Muscle of arm (tissue), 14 donors: Measurements from ENCODE around the gene DPP9. TPM values are rescaled to one million over a fixed set of nuclear protein-coding genes. Genes with fewer than 3 reads are reported as not detected.
"Not testable (repeated sequence)": the region's sequence is repeated elsewhere in the genome, so short reads cannot be mapped to it uniquely, and the experiment has no call there.

Experiments
- DNase-seq: peaks from one replicate; pipeline ENCODE4 v3.0.0-alpha.2; 2013
- long read RNA-seq, 11 donors: transcript quantifications; one replicate each; lab custom pipeline, GENCODE V29; 2026
- polyA plus RNA-seq, 12 donors: library from polyadenylated mRNA; unstranded; fragments of 120-200 nt; gene quantifications; one replicate each; pipeline ENCODE4 v1.2.1, GENCODE V29; 2013; ENCODE audit not compliant: insufficient read length in 12 of 12

DPP9 gene
- 10 to 100 TPM in 11 of 12 donors, not detected in 1; 20.2 to 37.4 (median 25.4) TPM for polyA plus RNA-seq
- long read RNA-seq, donor 1, full-length matches to known transcripts, result 1 of 1 reads
- long read RNA-seq, donor 1, partial matches to known transcripts, result 0 of 1 reads
- long read RNA-seq, donor 1, other reads (novel, unspliced or antisense), result 0 of 1 reads
- long read RNA-seq, donor 2, result 0 reads
- long read RNA-seq, donor 3, result 0 reads
- long read RNA-seq, donor 4, result 0 reads
- long read RNA-seq, donor 5, result 0 reads
- long read RNA-seq, donor 6, full-length matches to known transcripts, result 5 of 5 reads
- long read RNA-seq, donor 6, partial matches to known transcripts, result 0 of 5 reads
- long read RNA-seq, donor 6, other reads (novel, unspliced or antisense), result 0 of 5 reads
- long read RNA-seq, donor 7, result 0 reads
- long read RNA-seq, donor 8, full-length matches to known transcripts, result 1 of 1 reads
- long read RNA-seq, donor 8, partial matches to known transcripts, result 0 of 1 reads
- long read RNA-seq, donor 8, other reads (novel, unspliced or antisense), result 0 of 1 reads
- long read RNA-seq, donor 9, result 0 reads
- long read RNA-seq, donor 10, full-length matches to known transcripts, result 4 of 4 reads
- long read RNA-seq, donor 10, partial matches to known transcripts, result 0 of 4 reads
- long read RNA-seq, donor 10, other reads (novel, unspliced or antisense), result 0 of 4 reads
- long read RNA-seq, donor 11, result 0 reads

- peak; percentile 99 for DNase-seq
These were observed at the start of gene DPP9 for GRCh38 chr19:4723595-4724514. Gene DPP9, minus strand, starts transcription at chr19:4723842. Its CDS starts 3,936 bp downstream, at chr19:4719906.

DNA sequence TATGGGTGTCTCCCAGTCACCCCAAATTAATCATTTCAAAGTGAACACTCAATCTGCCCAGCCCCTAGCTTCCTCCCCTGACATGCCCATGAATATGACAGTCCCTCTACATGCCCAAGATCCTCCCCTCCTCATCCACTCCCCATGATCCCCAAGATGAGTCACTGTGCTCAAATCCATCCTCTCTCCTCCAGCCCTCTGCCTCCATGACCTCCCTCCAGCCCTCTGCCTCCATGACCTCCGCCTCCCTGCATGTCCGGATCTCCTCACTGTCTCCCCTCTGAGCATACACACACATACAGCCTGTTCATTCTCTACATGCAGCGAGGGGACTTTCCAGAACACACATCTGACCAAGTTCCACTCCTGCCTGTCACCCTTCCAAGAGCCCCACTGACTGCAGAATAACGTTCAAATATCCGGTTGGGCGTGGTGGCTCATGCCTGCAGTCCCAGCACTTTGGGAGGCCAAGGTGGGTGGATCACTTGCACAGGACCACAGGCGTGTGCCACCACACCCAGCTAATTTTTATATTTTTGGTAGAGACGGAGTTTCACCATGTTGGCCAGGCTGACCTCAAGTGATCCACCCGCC lies 49.5 kb upstream of the DPP9 start:
- DNase-seq, result no peak

GRCh38 chr19:4772566-4772965 lies 48.9 kb upstream of the DPP9 start:
- no peak for DNase-seq

- peak; percentile 93 for DNase-seq
These were observed 45.5 kb upstream of the DPP9 start for GRCh38 chr19:4768934-4769777.

DNA sequence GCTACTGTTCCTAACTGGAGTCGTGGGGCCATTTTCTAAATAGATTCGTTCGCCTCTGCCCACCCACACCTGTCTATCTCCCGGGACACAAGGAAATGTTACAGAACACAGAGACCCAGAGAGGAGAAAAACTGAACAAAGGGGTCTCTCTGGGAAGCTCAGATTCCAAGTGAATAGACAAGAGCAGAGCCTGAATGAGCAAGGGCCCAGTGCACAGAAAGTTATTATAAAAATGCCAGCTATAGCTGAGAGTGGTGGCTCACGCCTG lies 40.7 kb upstream of the DPP9 start:
- no peak for DNase-seq

DNA sequence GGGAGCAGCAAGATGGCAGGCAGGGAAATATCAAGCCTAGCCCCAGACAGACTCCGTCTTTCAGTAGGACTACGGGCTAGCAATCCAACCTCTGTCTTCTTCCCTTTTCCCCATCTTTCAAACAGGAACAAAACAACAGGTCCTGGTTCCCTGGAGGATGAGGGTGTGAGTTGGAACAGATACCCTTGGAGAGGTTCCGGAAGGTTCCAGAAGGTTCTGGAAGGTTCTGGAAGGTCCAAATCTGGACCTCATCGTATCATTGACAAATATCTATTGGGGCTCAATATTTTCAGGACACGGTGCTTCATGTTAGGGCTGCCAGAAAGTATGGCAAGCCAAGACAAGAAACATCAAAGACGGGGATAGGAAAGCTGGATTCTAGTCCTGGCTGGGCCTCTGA lies 39.4 kb upstream of the DPP9 start:
- no peak for DNase-seq

GRCh38 chr19:4760285-4760650 lies 36.6 kb upstream of the DPP9 start:
- DNase-seq, result no peak

DNA sequence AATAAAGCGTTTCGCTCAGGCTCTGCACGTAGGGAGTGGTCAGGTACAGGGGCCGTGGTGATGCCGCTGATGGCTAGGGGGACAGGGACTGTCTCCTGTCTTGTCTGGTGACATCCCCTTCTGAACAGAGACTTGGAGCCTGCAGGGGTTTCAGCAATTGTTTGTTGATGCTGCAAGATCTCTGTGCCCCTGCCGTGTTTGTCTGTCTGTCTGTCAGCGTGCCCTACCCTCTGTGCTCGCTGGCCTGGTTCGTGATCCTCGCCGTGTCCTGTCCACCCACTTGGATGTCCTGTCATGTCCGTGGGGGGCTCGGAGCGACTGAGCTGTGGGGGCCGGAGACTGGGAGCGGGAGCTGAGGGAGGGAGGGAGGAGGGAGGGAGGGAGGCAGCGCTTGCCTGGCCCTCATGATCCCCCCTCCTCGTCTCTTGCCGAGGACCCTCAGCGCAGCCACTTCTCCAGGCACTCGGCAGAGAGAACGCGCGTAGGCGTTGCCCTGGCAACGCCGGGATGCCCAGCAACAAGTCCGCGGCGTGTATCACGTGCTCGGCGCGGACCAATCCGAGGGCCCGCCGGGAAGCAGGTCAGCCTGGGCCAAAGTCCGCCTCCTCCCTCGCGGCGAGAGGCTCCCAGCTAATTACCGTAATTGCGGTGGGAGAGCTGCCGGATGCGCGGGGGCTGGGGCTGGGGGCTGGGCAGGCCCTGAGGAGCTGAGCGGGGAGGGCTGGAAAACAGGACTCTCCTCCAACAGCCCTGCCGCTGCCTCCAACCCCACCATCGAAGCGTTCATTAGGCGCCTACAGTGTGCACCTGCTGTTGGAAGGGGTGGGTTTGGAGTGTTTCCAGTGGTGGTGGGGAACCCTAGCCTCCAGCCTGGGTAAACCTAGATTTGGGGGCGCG lies 36.0 kb upstream of the DPP9 start:
- peak; percentile 86 for DNase-seq

DNA sequence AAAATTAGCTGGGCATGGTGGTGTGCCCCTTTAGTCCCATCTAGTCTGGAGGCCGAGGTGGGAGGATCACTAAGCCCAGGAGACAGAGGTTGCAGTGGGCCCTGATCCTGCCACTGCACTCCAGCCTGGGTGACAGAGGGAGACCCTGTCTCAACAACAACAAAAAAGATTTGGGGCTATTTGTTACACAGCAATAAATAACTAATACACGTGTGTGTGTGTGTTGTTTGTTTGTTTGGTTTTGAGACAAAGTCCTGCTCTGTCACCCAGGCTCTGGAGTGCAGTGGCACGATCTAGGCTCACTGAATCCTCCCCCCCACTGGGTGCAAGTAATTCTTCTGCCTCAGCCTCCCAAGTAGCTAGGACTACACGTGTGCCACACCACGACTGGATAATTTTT lies 35.0 kb upstream of the DPP9 start:
- no peak for DNase-seq

GRCh38 chr19:4758082-4758481 lies 34.4 kb upstream of the DPP9 start:
- DNase-seq, result no peak

GRCh38 chr19:4755459-4755858 lies 31.8 kb upstream of the DPP9 start:
- no peak for DNase-seq

- no peak for DNase-seq
These were observed 30.6 kb upstream of the DPP9 start for GRCh38 chr19:4754248-4754647.

DNA sequence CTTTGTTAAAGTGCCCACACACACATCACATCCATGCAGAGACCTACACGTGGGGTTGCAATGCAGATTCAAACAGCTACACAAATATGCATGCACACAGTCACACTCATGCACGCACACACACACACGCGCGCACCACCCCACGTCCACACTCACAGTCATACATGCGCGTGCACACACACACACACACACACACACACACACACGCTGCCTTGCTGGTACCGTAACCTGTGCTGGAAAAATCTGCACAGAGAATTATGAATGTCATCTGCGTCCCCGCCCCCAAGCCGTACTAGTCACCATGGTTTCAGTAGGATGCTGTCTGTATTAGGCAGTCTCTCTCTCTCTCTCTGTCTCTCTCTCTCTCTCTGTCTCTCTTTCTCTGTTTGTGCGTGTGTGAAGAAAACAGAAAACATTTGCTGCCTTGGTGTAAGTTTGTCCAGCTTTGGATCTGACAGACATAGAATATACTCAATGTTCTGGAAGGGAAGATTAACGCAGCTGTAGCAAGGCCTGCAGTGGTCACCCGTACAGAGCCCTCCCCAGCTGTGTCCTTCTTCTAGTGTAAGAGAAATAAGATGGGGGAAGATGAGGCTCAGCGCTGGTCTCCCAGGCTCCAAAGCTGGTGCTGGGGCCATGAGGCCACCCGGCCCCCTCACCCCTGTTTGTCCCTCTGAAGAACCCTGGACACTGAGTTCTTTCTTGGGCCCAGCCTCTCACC lies 26.4 kb upstream of the DPP9 start:
- no peak for DNase-seq

- DNase-seq, result no peak
These were observed 24.9 kb upstream of the DPP9 start for GRCh38 chr19:4748589-4748988.

GRCh38 chr19:4748185-4748584 lies 24.5 kb upstream of the DPP9 start:
- DNase-seq, result no peak

DNA sequence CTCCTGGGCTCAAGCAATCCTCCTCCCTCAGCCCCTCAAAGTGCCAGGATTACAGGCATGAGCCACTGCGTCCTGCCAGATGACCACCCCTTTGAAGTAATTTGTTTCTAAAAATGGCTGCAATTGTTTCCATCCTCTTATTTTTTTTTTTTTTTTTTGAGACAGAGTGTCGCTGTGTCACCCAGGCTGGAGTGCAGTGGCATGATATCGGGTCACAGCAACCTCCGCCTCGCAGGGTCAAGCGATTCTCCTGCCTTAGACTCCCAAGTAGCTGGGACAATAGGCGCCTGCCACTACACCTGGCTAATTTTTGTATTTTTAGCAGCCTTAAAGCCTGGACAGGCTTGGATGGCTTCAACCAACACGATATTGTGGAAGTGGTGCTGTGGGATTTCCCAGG lies 22.3 kb upstream of the DPP9 start:
- DNase-seq, result no peak

GRCh38 chr19:4745175-4745574 lies 21.5 kb upstream of the DPP9 start:
- not testable (repeated sequence) for DNase-seq

DNA sequence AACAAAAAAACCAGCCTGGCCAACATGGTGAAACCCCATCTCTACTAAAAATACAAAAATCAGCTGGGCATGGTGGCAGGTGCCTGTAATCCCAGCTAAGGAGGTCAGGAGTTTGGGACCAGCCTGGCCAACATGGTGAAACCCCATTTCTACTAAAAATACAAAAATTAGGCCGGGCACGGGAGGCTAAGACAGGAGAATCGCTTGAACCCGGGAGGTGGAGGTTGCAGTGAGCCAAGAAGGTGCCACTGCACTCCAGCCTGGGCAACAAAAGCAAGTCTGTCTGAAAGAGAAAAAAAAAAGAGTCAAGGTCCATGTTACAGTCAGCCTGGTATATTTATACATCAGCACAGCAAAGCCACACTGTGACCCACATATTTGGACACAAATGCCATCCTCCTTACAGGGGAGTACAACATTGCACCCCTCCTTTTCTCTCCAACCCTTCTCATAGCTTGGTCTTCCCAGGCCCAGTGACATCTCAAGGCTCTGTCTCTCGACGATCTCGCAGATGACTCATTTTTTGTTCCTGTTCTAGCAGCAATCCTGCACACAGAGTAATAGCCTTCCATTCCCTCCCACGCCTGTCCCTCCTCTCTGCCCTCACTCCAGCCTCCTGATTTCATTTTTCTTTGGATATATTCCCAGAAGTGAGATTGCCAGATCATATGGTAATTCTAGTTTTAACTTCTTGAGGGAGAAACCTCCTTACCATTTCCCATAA lies 21.0 kb upstream of the DPP9 start:
- peak; percentile 76 for DNase-seq
